Thyroid gland (tissue), 4 donors: ENCODE results near the gene PRDM9.

Source experiments
- CTCF ChIP-seq, 6 experiments: fragments of 200-600 bp in 3 of 6; fragments of 450-650 bp in 3 of 6; sonication (generic) in 3 of 6; IDR thresholded peaks; one replicate each; pipeline ENCODE4 v1.5.1; 2016 to 2019; ENCODE audit warnings: antibody characterized with exemption in 6 of 6, mild to moderate bottlenecking in 2 of 6, inconsistent platforms in 1 of 6, moderate library complexity in 1 of 6
- POLR2A ChIP-seq, 2 donors: fragments of 450-650 bp; IDR thresholded peaks; one replicate each; pipeline ENCODE4 v1.6.1; 2017; ENCODE audit warnings: antibody characterized with exemption in 2 of 2, mild to moderate bottlenecking in 2 of 2, moderate library complexity in 1 of 2

GRCh38 chr5:23523998-23524397 is 16.6 kb downstream of the PRDM9 start:
- TF ChIP-seq CTCF (IDR thresholded peaks at IDR 0.05): no peak
- no peak for TF ChIP-seq POLR2A (IDR thresholded peaks at IDR 0.05)
